H1 (cell line): ENCODE measurements around the gene NUP98. TPM values are rescaled to one million over a fixed set of nuclear protein-coding genes. Genes with fewer than 3 reads are reported as not detected.
"Not testable (repeated sequence)": the region's sequence is repeated elsewhere in the genome, so short reads cannot be mapped to it uniquely, and the experiment has no call there.

Source experiments
- CTCF ChIA-PET: fragments of 300-600 bp; sonication (Branson Sonifier 250); formaldehyde crosslinking; loops from one replicate; lab custom pipeline; 2021; ENCODE audit not compliant: partially characterized antibody; lab: Charles Lee
- POLR2A ChIA-PET: fragments of 300-600 bp; sonication (Branson Sonifier 250); formaldehyde crosslinking; loops from one replicate; lab custom pipeline; 2021; ENCODE audit warnings: inconsistent platforms; ENCODE audit not compliant: partially characterized antibody; lab: Charles Lee
- DNase-seq, 2 experiments: peaks; one replicate each; pipeline versions ENCODE4 v3.0.0 to v3.0.0-alpha.2; 2010 to 2022; ENCODE audit warnings: low spot score in 2 of 2, low read depth in 1 of 2, mixed read lengths in 1 of 2
- FAIRE-seq: peaks from 2 replicates; lab custom pipeline; 2011; peaks lifted over from hg19 to GRCh38; lab: Jason Lieb, UNC
- H2AFZ ChIP-seq: 2 replicates; pipeline ENCODE4 v1.8.1; 2012; ENCODE audit warnings: low read length, inconsistent platforms
- H2AK5ac ChIP-seq: 2 replicates; pipeline ENCODE4 v1.6.1; 2013; ENCODE audit warnings: low read depth, low read length
- H2BK120ac ChIP-seq: replicated peaks from 2 replicates; pipeline ENCODE3; 2013; ENCODE audit warnings: low read depth, low read length, inconsistent platforms
- H2BK12ac ChIP-seq: 2 replicates; pipeline ENCODE4 v1.6.1; 2013; ENCODE audit warnings: low read depth, low read length
- H2BK15ac ChIP-seq: 2 replicates; pipeline ENCODE4 v1.6.1; 2013; ENCODE audit warnings: low read length
- H2BK20ac ChIP-seq: 2 replicates; pipeline ENCODE4 v1.6.1; 2013; ENCODE audit warnings: low read length
- H2BK5ac ChIP-seq: 2 replicates; pipeline ENCODE4 v1.6.1; 2013; ENCODE audit warnings: low read depth, low read length
- H3K14ac ChIP-seq: 2 replicates; pipeline ENCODE4 v1.6.1; 2013; ENCODE audit warnings: inconsistent platforms; ENCODE audit not compliant: insufficient read length
- H3K18ac ChIP-seq: 2 replicates; pipeline ENCODE4 v1.6.1; 2013; ENCODE audit warnings: low read length; ENCODE audit errors: extremely low read depth
- H3K23ac ChIP-seq: 2 replicates; pipeline ENCODE4 v1.6.1; 2013; ENCODE audit warnings: inconsistent platforms; ENCODE audit not compliant: insufficient read length
- H3K23me2 ChIP-seq: 2 replicates; pipeline ENCODE4 v1.6.1; 2013; ENCODE audit warnings: low read depth, low read length
- H3K27ac ChIP-seq: 2 replicates; pipeline ENCODE4 v1.6.1; 2011; ENCODE audit warnings: low read depth, low read length, inconsistent platforms
- H3K27me3 ChIP-seq, 4 experiments: replicated peaks in 1 of 4; 1 replicate in 1 of 4; 2 replicates in 3 of 4; pipeline versions ENCODE4 v1.6.1 to v1.8.1; 2011 to 2013; ENCODE audit warnings: low read length in 3 of 4, mild to moderate bottlenecking in 3 of 4, inconsistent platforms in 2 of 4, mixed read lengths in 2 of 4, moderate library complexity in 1 of 4; ENCODE audit not compliant: control insufficient read depth in 3 of 4, insufficient read depth in 3 of 4; ENCODE audit errors: extremely low read depth in 1 of 4
- H3K36me3 ChIP-seq, 4 experiments: 2 replicates each; pipeline versions ENCODE4 v1.6.1 to v1.8.1; 2011 to 2013; ENCODE audit warnings: mild to moderate bottlenecking in 4 of 4, low read length in 3 of 4, moderate library complexity in 2 of 4, control low read depth in 1 of 4, inconsistent platforms in 1 of 4; ENCODE audit not compliant: insufficient read depth in 4 of 4, control insufficient read depth in 2 of 4
- H3K4ac ChIP-seq: replicated peaks from 2 replicates; pipeline ENCODE3; 2013; ENCODE audit warnings: low read length, low read depth, mixed read lengths, inconsistent platforms; ENCODE audit not compliant: insufficient read length
- H3K4me1 ChIP-seq, 4 experiments: replicated peaks in 1 of 4; 1 replicate in 1 of 4; 2 replicates in 3 of 4; pipeline versions ENCODE4 v1.6.1 to v1.8.1; 2011 to 2013; ENCODE audit warnings: low read length in 3 of 4, inconsistent platforms in 2 of 4, mixed read lengths in 1 of 4; ENCODE audit not compliant: insufficient read depth in 4 of 4, control insufficient read depth in 3 of 4
- H3K4me2 ChIP-seq, 2 experiments: 2 replicates each; pipeline versions ENCODE4 v1.6.1 to v1.8.1; 2011 to 2013; ENCODE audit warnings: low read depth in 2 of 2, low read length in 2 of 2, control low read depth in 1 of 2, inconsistent platforms in 1 of 2, mild to moderate bottlenecking in 1 of 2; ENCODE audit not compliant: insufficient read depth in 1 of 2
- H3K4me3 ChIP-seq, 4 experiments: fragments of 200-600, 300-600 bp in 1 of 4; sonication (generic), shearing (Covaris generic), sonication (Bioruptor Twin) in 1 of 4; 2 replicates each; pipeline versions ENCODE4 v1.5.1 to v1.8.1; 2011 to 2016; ENCODE audit warnings: low read length in 4 of 4, low read depth in 3 of 4, control low read depth in 2 of 4, inconsistent platforms in 2 of 4, mild to moderate bottlenecking in 2 of 4, mixed read lengths in 1 of 4, moderate library complexity in 1 of 4; ENCODE audit not compliant: insufficient read depth in 2 of 4; ENCODE audit errors: extremely low read depth in 1 of 4
- H3K56ac ChIP-seq: replicated peaks from 2 replicates; pipeline ENCODE3; 2013; ENCODE audit warnings: low read depth, mild to moderate bottlenecking, mixed read lengths, low read length, inconsistent platforms; ENCODE audit not compliant: insufficient read length
- H3K79me1 ChIP-seq: 2 replicates; pipeline ENCODE4 v1.6.1; 2013; ENCODE audit warnings: low read depth, low read length, control low read depth
- H3K79me2 ChIP-seq, 2 experiments: 2 replicates each; pipeline versions ENCODE4 v1.6.1 to v1.8.1; 2012 to 2013; ENCODE audit warnings: low read length in 2 of 2, mild to moderate bottlenecking in 2 of 2, inconsistent platforms in 1 of 2; ENCODE audit not compliant: insufficient read depth in 2 of 2, control insufficient read depth in 1 of 2
- H3K9ac ChIP-seq, 4 experiments: replicated peaks in 1 of 4; 1 replicate in 1 of 4; 2 replicates in 3 of 4; pipeline versions ENCODE4 v1.6.1 to v1.8.1; 2011 to 2013; ENCODE audit warnings: low read depth in 3 of 4, low read length in 3 of 4, control low read depth in 2 of 4, mild to moderate bottlenecking in 2 of 4, moderate library complexity in 2 of 4, inconsistent platforms in 1 of 4; ENCODE audit errors: extremely low read depth in 1 of 4
- H3K9me3 ChIP-seq, 2 experiments: 2 replicates each; pipeline versions ENCODE4 v1.6.1 to v1.8.1; 2012 to 2013; ENCODE audit warnings: mild to moderate bottlenecking in 2 of 2, moderate library complexity in 2 of 2, control low read depth in 1 of 2, inconsistent platforms in 1 of 2, low read depth in 1 of 2, low read length in 1 of 2, mixed read lengths in 1 of 2; ENCODE audit not compliant: insufficient read depth in 2 of 2
- H4K20me1 ChIP-seq, 2 experiments: replicated peaks in 1 of 2; 2 replicates each; pipeline versions ENCODE3 to v1.8.1; 2011 to 2013; ENCODE audit warnings: inconsistent platforms in 2 of 2, low read length in 2 of 2, mild to moderate bottlenecking in 1 of 2; ENCODE audit not compliant: insufficient read depth in 2 of 2, control insufficient read depth in 1 of 2
- H4K5ac ChIP-seq: 2 replicates; pipeline ENCODE4 v1.6.1; 2013; ENCODE audit warnings: low read length, low read depth, mixed read lengths, inconsistent platforms; ENCODE audit not compliant: insufficient read length
- H4K8ac ChIP-seq: 2 replicates; pipeline ENCODE4 v1.8.0; 2013; ENCODE audit warnings: mild to moderate bottlenecking, moderate library complexity, low read length, inconsistent platforms; ENCODE audit not compliant: insufficient read depth; ENCODE audit errors: extremely low read depth
- H4K91ac ChIP-seq: replicated peaks from 2 replicates; pipeline ENCODE3; 2013; ENCODE audit warnings: low read length, mixed read lengths, inconsistent platforms; ENCODE audit not compliant: insufficient read length
- WGBS, 2 experiments: shearing (Covaris generic) in 1 of 2; methylation state at CpG; one replicate each; pipeline versions ENCODE4 v1.1.6 to v1.1.7; 2013 to 2015; ENCODE audit warnings: low lambda C conversion rate in 2 of 2, mixed read lengths in 2 of 2, inconsistent platforms in 1 of 2, low coverage in 1 of 2, missing lambda C conversion rate in 1 of 2; ENCODE audit not compliant: insufficient replicate concordance in 2 of 2, insufficient coverage in 1 of 2, insufficient read length in 1 of 2; ENCODE audit errors: extremely low coverage in 1 of 2, missing lambda C conversion rate in 1 of 2; 5-methylcytosine and 5-hydroxymethylcytosine counted together
- polyA plus RNA-seq, 7 experiments: library from polyadenylated mRNA; depleted of rRNA in 3 of 7; stranded (reverse) in 5 of 7; unstranded in 2 of 7; fragments of >200 nt in 5 of 7; fragments of 200-250 nt in 2 of 7; gene quantifications; 1 replicate in 5 of 7; 2 replicates in 1 of 7; 4 replicates in 1 of 7; pipeline versions ENCODE4 v1.2.1 to v1.2.3, GENCODE V29; 2011 to 2013; ENCODE audit warnings: missing spikeins in 2 of 7, mixed read lengths in 2 of 7
- total RNA-seq: library from RNA; stranded (reverse); fragmentation: NEBNext Ultra II Directional; extraction: Animal tissue kit (Norgen Biotek cat#: 25700); gene quantifications from 2 replicates; pipeline ENCODE4 v1.2.1, GENCODE V29; 2021

NUP98 gene
- total and polyA plus RNA-seq, 2 of the 8 experiments (the other 6 are each of a cell fraction or from before 2014, with no cell fraction given), result 98.6 to 261 TPM

DNA sequence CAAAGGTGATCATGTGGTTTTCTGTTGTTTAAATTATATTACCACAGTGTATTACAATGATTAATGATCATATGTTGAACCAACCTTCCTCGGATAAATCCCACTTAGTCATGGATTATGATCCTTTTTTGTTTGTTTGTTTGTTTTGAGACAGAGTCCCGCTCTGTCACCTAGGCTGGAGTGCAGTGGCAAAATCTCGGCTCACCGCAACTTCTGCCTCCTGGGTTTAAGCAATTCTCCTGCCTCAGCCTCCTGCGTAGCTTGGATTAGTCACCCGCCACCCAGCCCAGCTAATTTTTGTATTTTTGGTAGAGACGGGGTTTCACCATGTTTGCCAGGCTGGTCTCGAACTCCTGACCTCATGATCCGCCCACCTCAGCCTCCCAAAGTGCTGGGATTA is 30.5 kb downstream of the NUP98 start:
- peaks cover 18 to 94% (median 68%) of the 10 kb centered on the region in 4 experiments for H3K36me3 ChIP-seq
- not testable (repeated sequence) for H2AFZ ChIP-seq, DNase-seq, H3K4me2 ChIP-seq, H2BK120ac ChIP-seq, H3K56ac ChIP-seq, H3K4me1 ChIP-seq, H2BK15ac ChIP-seq, H3K27ac ChIP-seq, H4K91ac ChIP-seq, H2BK20ac ChIP-seq, H3K4ac ChIP-seq, H4K5ac ChIP-seq, H3K23ac ChIP-seq, H4K20me1 ChIP-seq, H2BK12ac ChIP-seq, H3K79me2 ChIP-seq, H3K4me3 ChIP-seq, H3K27me3 ChIP-seq, H2BK5ac ChIP-seq, H3K9me3 ChIP-seq, H2AK5ac ChIP-seq, FAIRE-seq, H3K23me2 ChIP-seq, H3K79me1 ChIP-seq, H3K9ac ChIP-seq, H4K8ac ChIP-seq, H3K14ac ChIP-seq, H3K18ac ChIP-seq
- WGBS, 2 experiments, result 91% methylated on average over 9 of the region's 9 CpGs; no CpG with 5 or more reads in 1 of the 2 experiments
- CTCF ChIA-PET, result interaction anchor here (2.1 kb wide), 1 partner anchor 41 kb away, joined by 7 read pairs; the partner anchor contains the start of gene PGAP2
- POLR2A ChIA-PET, result interaction anchor here (1.2 kb wide), 1 partner anchor 22 kb away, joined by 3 read pairs; no protein-coding TSS in a partner anchor
